HepG2 (cell line): ENCODE measurements around the gene NOTUM. TPM values are rescaled to one million over a fixed set of nuclear protein-coding genes. Genes with fewer than 3 reads are reported as not detected.
"Not testable (repeated sequence)": the region's sequence is repeated elsewhere in the genome, so short reads cannot be mapped to it uniquely, and the experiment has no call there.

Experiments used
- ATAC-seq: fragments of 200-7000 bp; cut with Tn5 transposase; 3 replicates; pipeline ENCODE4 v1.9.1; 2020; ENCODE audit warnings: mild to moderate bottlenecking, moderate library complexity
- BruUV-seq: library from RNA; stranded (reverse); fragments of 400-500 nt; replicated peaks from 2 replicates; lab custom pipeline; 2021; lab: Mats Ljungman, UMichigan
- CTCF ChIA-PET: fragments of 300-600 bp; formaldehyde crosslinking; extraction: SDS; loops from one replicate; lab custom pipeline; 2021; ENCODE audit warnings: low total read pairs, inconsistent platforms, low intra/inter-chr PET ratio; lab: Yijun Ruan, JAX
- POLR2A ChIA-PET: fragments of 350-600 bp; sonication (Branson Sonifier 250); formaldehyde crosslinking; loops from one replicate; lab custom pipeline; 2020; ENCODE audit warnings: antibody characterized with exemption, inconsistent platforms; lab: Yijun Ruan, JAX
- DNase-seq: peaks from one replicate; pipeline ENCODE4 v3.0.0-alpha.2; 2015; ENCODE audit warnings: low spot score
- FAIRE-seq: peaks from 3 replicates; lab custom pipeline; 2011; peaks lifted over from hg19 to GRCh38; lab: Jason Lieb, UNC
- H2AFZ ChIP-seq: one replicate; pipeline ENCODE4 v1.6.1; 2011; ENCODE audit warnings: low read length, inconsistent platforms
- H3K27ac ChIP-seq: fragments of 300-600 bp; 3 replicates; pipeline ENCODE4 v1.8.0; 2011; ENCODE audit warnings: mixed run types, mild to moderate bottlenecking, mixed read lengths, low read length, inconsistent platforms; ENCODE audit not compliant: insufficient read depth; ENCODE audit errors: extremely low read length
- H3K27me3 ChIP-seq, 2 experiments: fragments of 200-600 bp in 1 of 2; 2 replicates in 1 of 2; 3 replicates in 1 of 2; pipeline versions ENCODE4 v1.6.0 to v1.8.0; 2011; ENCODE audit warnings: low read length in 2 of 2, mild to moderate bottlenecking in 2 of 2, moderate library complexity in 2 of 2, inconsistent platforms in 1 of 2; ENCODE audit not compliant: insufficient read depth in 2 of 2, control insufficient read depth in 1 of 2
- H3K36me3 ChIP-seq, 2 experiments: fragments of 200-600 bp in 1 of 2; replicated peaks in 1 of 2; 2 replicates in 1 of 2; 3 replicates in 1 of 2; pipeline versions ENCODE4 v1.5.1 to v1.8.0; 2011; ENCODE audit warnings: low read length in 2 of 2, inconsistent platforms in 1 of 2; ENCODE audit not compliant: insufficient read depth in 2 of 2, control insufficient read depth in 1 of 2
- H3K4me1 ChIP-seq: 2 replicates; pipeline ENCODE4 v1.5.1; 2012; ENCODE audit warnings: low read length, inconsistent platforms; ENCODE audit not compliant: insufficient read depth
- H3K4me2 ChIP-seq: 2 replicates; pipeline ENCODE4 v1.6.0; 2011; ENCODE audit warnings: low read depth, low read length, inconsistent platforms
- H3K4me3 ChIP-seq, 3 experiments: fragments of 200-600 bp in 1 of 3; sonication (generic), shearing (Covaris generic) in 1 of 3; replicated peaks in 1 of 3; 2 replicates each; pipeline ENCODE4 v1.5.1; 2011 to 2016; ENCODE audit warnings: low read length in 3 of 3, inconsistent platforms in 2 of 3, low read depth in 2 of 3, mild to moderate bottlenecking in 2 of 3, control low read depth in 1 of 3, mixed read lengths in 1 of 3; ENCODE audit not compliant: insufficient read depth in 1 of 3
- H3K79me2 ChIP-seq: one replicate; pipeline ENCODE4 v1.6.1; 2011; ENCODE audit warnings: low read length, inconsistent platforms; ENCODE audit not compliant: insufficient read depth
- H3K9ac ChIP-seq: 2 replicates; pipeline ENCODE4 v1.6.0; 2011; ENCODE audit warnings: mild to moderate bottlenecking, low read depth, low read length, inconsistent platforms; ENCODE audit not compliant: insufficient read depth
- H3K9me3 ChIP-seq: 2 replicates; pipeline ENCODE4 v1.5.1; 2012; ENCODE audit warnings: mild to moderate bottlenecking, low read length
- H4K20me1 ChIP-seq: 2 replicates; pipeline ENCODE4 v1.6.0; 2011; ENCODE audit warnings: inconsistent platforms, mild to moderate bottlenecking, low read length, moderate library complexity; ENCODE audit not compliant: insufficient read depth
- ASH2L ChIP-seq: fragments of 300-600, 200-600 bp; sonication (generic); IDR thresholded peaks from 2 replicates; pipeline ENCODE4 v1.7.0; 2017; ENCODE audit warnings: low read depth, mild to moderate bottlenecking, moderate library complexity, mixed read lengths, low read length; ENCODE audit not compliant: insufficient read length
- FOSL2 ChIP-seq: sonication (generic); formaldehyde crosslinking; IDR thresholded peaks from 2 replicates; pipeline ENCODE4 v1.4.0; 2020; ENCODE audit warnings: missing genetic modification reagents
- FOXC1 ChIP-seq: sonication (generic); formaldehyde crosslinking; IDR thresholded peaks from 2 replicates; pipeline ENCODE4 v1.8.0; 2022; ENCODE audit warnings: mild to moderate bottlenecking, missing genetic modification reagents, borderline replicate concordance
- KDM5A ChIP-seq: fragments of 200-600 bp; sonication (generic); IDR thresholded peaks from 2 replicates; pipeline ENCODE4 v1.7.0; 2018; ENCODE audit warnings: antibody characterized with exemption, mild to moderate bottlenecking, low read length, borderline replicate concordance
- MAX ChIP-seq: IDR thresholded peaks from 2 replicates; pipeline ENCODE4 v1.6.1; 2012; ENCODE audit warnings: inconsistent platforms
- TFDP1 ChIP-seq: IDR thresholded peaks from 2 replicates; pipeline ENCODE4 v1.6.1; 2016; ENCODE audit warnings: missing compliant biosample characterization, missing genetic modification reagents, borderline replicate concordance
- ZGPAT ChIP-seq: IDR thresholded peaks from 2 replicates; pipeline ENCODE4 v1.6.1; 2016; ENCODE audit warnings: mild to moderate bottlenecking
- ZNF792 ChIP-seq: IDR thresholded peaks from 2 replicates; pipeline ENCODE4 v1.6.1; 2016
- ZSCAN25 ChIP-seq: sonication (generic); formaldehyde crosslinking; IDR thresholded peaks from 2 replicates; pipeline ENCODE4 v1.8.0; 2022; ENCODE audit warnings: mild to moderate bottlenecking, missing genetic modification reagents
- whole genome bisulfite sequencing: methylation state at CpG from one replicate; pipeline ENCODE4 v1.1.6; 2017; ENCODE audit warnings: low lambda C conversion rate; 5-methylcytosine and 5-hydroxymethylcytosine counted together
- in situ Hi-C: cut with HindIII; loops from 2 replicates; pipeline ENCODE4 v1.10.0; 2017; ENCODE audit warnings: low pct_unique_long_range_greater_than_20kb; ENCODE audit not compliant: extremely low pct_ligation_motif_present
- intact Hi-C: fragments of 100-400 bp; cut with micrococcal nuclease; formaldehyde crosslinking; loops from one replicate; pipeline ENCODE4 v1.10.0; 2022; ENCODE audit not compliant: unreplicated experiment
- polyA plus RNA-seq, 8 experiments: library from polyadenylated mRNA; depleted of rRNA in 3 of 8; stranded (reverse) in 7 of 8; unstranded in 1 of 8; fragments of >200 nt; fragmentation: Illumina TruSeq in 4 of 8; extraction: Trizol in 4 of 8; gene quantifications; 2 replicates each; pipeline versions ENCODE4 v1.2.1 to v1.2.3, GENCODE V29; 2011 to 2016; ENCODE audit warnings: low read depth in 4 of 8, missing spikeins in 1 of 8, mixed read lengths in 1 of 8; ENCODE audit not compliant: insufficient read depth in 1 of 8
- total RNA-seq, 5 experiments: library from RNA; depleted of rRNA; stranded (reverse); fragments of >200 nt; fragmentation: Illumina TruSeq; extraction: Trizol; gene quantifications; 2 replicates each; pipeline ENCODE4 v1.2.3, GENCODE V29; 2016; ENCODE audit warnings: low read depth in 1 of 5

NOTUM gene
- total and polyA plus RNA-seq, 2 of the 13 experiments (the other 11 are each of a cell fraction or from before 2014, with no cell fraction given), result 150 to 160 TPM

GRCh38 chr17:81918333-81918669 is 42.7 kb downstream of the NOTUM start:
- WGBS, result 32% methylated on average over 9 of the region's 9 CpGs
- H3K27me3 ChIP-seq, CTCF ChIA-PET, BruUV-seq, H2AFZ ChIP-seq, H4K20me1 ChIP-seq, in situ Hi-C loops, H3K9me3 ChIP-seq, DNase-seq, intact Hi-C loops: not testable (repeated sequence)
- Histone ChIP-seq H3K9ac (peak overlapping the region; percentile 50; the same call in 1 of the 2 replicates), H3K4me2 (peak overlapping the region; percentile 83), H3K79me2 (peaks cover 50% of the 10 kb centered on the region), H3K27ac (peak overlapping the region; percentile 27), H3K4me3 (peak overlapping the region in 2 of 3 experiments; percentile 87 to 93; a peak in 3 of 6 replicates), H3K36me3 (peaks cover 45 to 57% of the 10 kb centered on the region in 2 experiments), H3K4me1 (peaks cover 28% of the 10 kb centered on the region)
- POLR2A ChIA-PET, result interaction anchor here (1.7 to 2.8 kb wide), 2 partner anchors 9 to 73 kb away, joined by 5 to 49 read pairs; partner anchors contain the start of gene MAFG
- peak; percentile 18; the same call in 1 of the 2 replicates for TF ChIP-seq KDM5A
- peak; percentile 0 for TF ChIP-seq ASH2L
- 0 out of 2 replicates have a peak, but pooled peaks have one; percentile 46 for TF ChIP-seq FOXC1 (CRISPR knock-in tag)
- 0 out of 2 replicates have a peak, but pooled peaks have one; percentile 1 for TF ChIP-seq MAX
- TF ChIP-seq TFDP1, result peak; percentile 5; the same call in 1 of the 2 replicates
- 0 out of 2 replicates have a peak, but pooled peaks have one; percentile 23 for TF ChIP-seq ZSCAN25 (CRISPR knock-in tag)
- 0 out of 2 replicates have a peak, but pooled peaks have one; percentile 2 for TF ChIP-seq FOSL2 (CRISPR knock-in tag)
- TF ChIP-seq ZGPAT (CRISPR knock-in tag), result 0 out of 2 replicates have a peak, but pooled peaks have one; percentile 8
- TF ChIP-seq ZNF792 (CRISPR knock-in tag), result 0 out of 2 replicates have a peak, but pooled peaks have one; percentile 7
- FAIRE-seq (peak; percentile 60), ATAC-seq (peak; percentile 44)
